Caco-2 (cell line): ENCODE data around the gene CNOT1. TPM values are rescaled to one million over a fixed set of nuclear protein-coding genes. Genes with fewer than 3 reads are reported as not detected.

ENCODE experiments used
- BruUV-seq: library from RNA; stranded (reverse); fragments of 400-500 nt; replicated peaks from 2 replicates; lab custom pipeline; 2021; lab: Mats Ljungman, UMichigan
- CTCF ChIA-PET: fragments of 300-600 bp; sonication (Branson Sonifier 250); formaldehyde crosslinking; loops from one replicate; lab custom pipeline; 2022; ENCODE audit warnings: antibody characterized with exemption; lab: Charles Lee
- POLR2A ChIA-PET: fragments of 300-600 bp; sonication (Branson Sonifier 250); formaldehyde crosslinking; loops from one replicate; lab custom pipeline; 2022; ENCODE audit warnings: antibody characterized with exemption; lab: Charles Lee
- DNase-seq, 2 experiments: peaks; one replicate each; pipeline versions ENCODE4 v3.0.0 to v3.0.0-alpha.2; 2020 to 2022
- H3K27me3 ChIP-seq: replicated peaks from 2 replicates; pipeline ENCODE4 v1.6.0; 2011; ENCODE audit warnings: low read length; ENCODE audit not compliant: control insufficient read depth, insufficient read depth
- H3K36me3 ChIP-seq: 2 replicates; pipeline ENCODE4 v1.5.1; 2011; ENCODE audit warnings: low read length; ENCODE audit not compliant: control insufficient read depth, insufficient read depth
- H3K4me1 ChIP-seq: fragments of 250-450 bp; sonication (Bioruptor Pico); 2 replicates; pipeline ENCODE4 v1.5.1; 2020; ENCODE audit warnings: mild to moderate bottlenecking
- H3K4me3 ChIP-seq: 2 replicates; pipeline ENCODE4 v1.5.1; 2011; ENCODE audit warnings: low read depth, mild to moderate bottlenecking, control low read depth, low read length
- H3K9me3 ChIP-seq: fragments of 250-450 bp; sonication (Bioruptor Pico); 2 replicates; pipeline ENCODE4 v1.5.1; 2020; ENCODE audit warnings: mild to moderate bottlenecking, moderate library complexity
- H3K27ac Mint-ChIP-seq: one replicate; pipeline ENCODE4 v1.8.0; 2022; ENCODE audit warnings: mixed read lengths; ENCODE audit not compliant: unreplicated experiment
- H3K27me3 Mint-ChIP-seq: one replicate; pipeline ENCODE4 v1.8.0; 2022; ENCODE audit warnings: mixed read lengths; ENCODE audit not compliant: insufficient read depth, unreplicated experiment
- H3K36me3 Mint-ChIP-seq: one replicate; pipeline ENCODE4 v1.8.0; 2022; ENCODE audit warnings: mild to moderate bottlenecking, mixed read lengths; ENCODE audit not compliant: insufficient read depth, unreplicated experiment
- H3K4me1 Mint-ChIP-seq: one replicate; pipeline ENCODE4 v1.8.0; 2022; ENCODE audit warnings: low read depth, mixed read lengths; ENCODE audit not compliant: unreplicated experiment
- H3K4me3 Mint-ChIP-seq: one replicate; pipeline ENCODE4 v1.8.0; 2022; ENCODE audit warnings: mild to moderate bottlenecking, moderate library complexity, mixed read lengths; ENCODE audit not compliant: unreplicated experiment
- H3K9me3 Mint-ChIP-seq: one replicate; pipeline ENCODE4 v1.8.0; 2022; ENCODE audit warnings: mixed read lengths; ENCODE audit not compliant: unreplicated experiment
- intact Hi-C: fragments of 100-400 bp; cut with micrococcal nuclease; formaldehyde crosslinking; loops from one replicate; pipeline ENCODE4 v1.10.0; 2022; ENCODE audit not compliant: unreplicated experiment
- total RNA-seq: library from RNA; stranded (reverse); gene quantifications from 2 replicates; pipeline ENCODE4 v1.2.3, GENCODE V29; 2022
- TF ChIP-seq, protein P1 (sequence below), 2 experiments: fragments of 200-600 bp in 1 of 2; IDR thresholded peaks; 1 replicate in 1 of 2; 2 replicates in 1 of 2; pipeline versions ENCODE4 v1.5.1 to v1.8.0; 2011 to 2022; ENCODE audit warnings: antibody characterized with exemption in 1 of 2, control low read depth in 1 of 2, inconsistent platforms in 1 of 2, low read depth in 1 of 2, low read length in 1 of 2, mild to moderate bottlenecking in 1 of 2, moderate library complexity in 1 of 2; ENCODE audit not compliant: insufficient read depth in 1 of 2, severe bottlenecking in 1 of 2, unreplicated experiment in 1 of 2

CNOT1 gene
- total RNA-seq, 1 experiment from 2014 or later: 413 TPM

DNA sequence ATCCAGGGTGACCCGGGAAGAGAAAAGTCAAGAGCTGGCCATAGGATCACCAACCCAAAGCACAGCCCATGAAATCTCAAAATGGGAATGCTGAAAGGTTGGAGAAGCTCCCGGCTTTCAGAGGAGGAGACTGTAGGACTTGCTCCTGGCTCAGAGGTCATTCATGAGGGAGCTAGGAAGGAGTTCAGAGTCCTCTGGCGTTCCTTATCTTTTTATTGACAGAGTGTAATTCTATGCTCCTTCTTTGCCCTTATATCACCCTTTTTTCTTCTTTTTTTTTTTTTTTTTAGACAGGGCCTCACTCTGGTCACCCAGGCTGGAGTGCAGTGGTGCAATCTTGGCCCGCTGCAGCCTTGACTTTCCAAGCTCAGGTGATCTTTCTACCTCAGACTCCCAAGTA, 27.3 kb upstream of the CNOT1 start:
- Histone ChIP-seq H3K9me3 (no peaks in the 10 kb centered on the region), H3K27me3 (no peaks in the 10 kb centered on the region), H3K4me3 (no peak overlapping the region), H3K4me1 (peaks cover 45% of the 10 kb centered on the region), H3K36me3 (no peaks in the 10 kb centered on the region)
- Mint-ChIP-seq H3K4me3 (peak overlapping the region; percentile 3), H3K4me1 (peaks cover 18% of the 10 kb centered on the region), H3K27me3 (no peaks in the 10 kb centered on the region), H3K36me3 (no peaks in the 10 kb centered on the region), H3K9me3 (no peaks in the 10 kb centered on the region), H3K27ac (no peak overlapping the region)
- intact Hi-C loops: no loop called here
- ChIA-PET CTCF (interaction anchor here (0.6 to 1.3 kb wide), 4 partner anchors 22 to 211 kb away, joined by 3 to 4 read pairs (median 4); no protein-coding TSS in a partner anchor), POLR2A (interaction anchor here (0.6 to 0.8 kb wide), 2 partner anchors 23 to 141 kb away, joined by 3 to 11 read pairs; partner anchors contain the start of gene SETD6)
- peak; percentile 25 to 61 for DNase-seq
- TF ChIP-seq, protein P1, sequence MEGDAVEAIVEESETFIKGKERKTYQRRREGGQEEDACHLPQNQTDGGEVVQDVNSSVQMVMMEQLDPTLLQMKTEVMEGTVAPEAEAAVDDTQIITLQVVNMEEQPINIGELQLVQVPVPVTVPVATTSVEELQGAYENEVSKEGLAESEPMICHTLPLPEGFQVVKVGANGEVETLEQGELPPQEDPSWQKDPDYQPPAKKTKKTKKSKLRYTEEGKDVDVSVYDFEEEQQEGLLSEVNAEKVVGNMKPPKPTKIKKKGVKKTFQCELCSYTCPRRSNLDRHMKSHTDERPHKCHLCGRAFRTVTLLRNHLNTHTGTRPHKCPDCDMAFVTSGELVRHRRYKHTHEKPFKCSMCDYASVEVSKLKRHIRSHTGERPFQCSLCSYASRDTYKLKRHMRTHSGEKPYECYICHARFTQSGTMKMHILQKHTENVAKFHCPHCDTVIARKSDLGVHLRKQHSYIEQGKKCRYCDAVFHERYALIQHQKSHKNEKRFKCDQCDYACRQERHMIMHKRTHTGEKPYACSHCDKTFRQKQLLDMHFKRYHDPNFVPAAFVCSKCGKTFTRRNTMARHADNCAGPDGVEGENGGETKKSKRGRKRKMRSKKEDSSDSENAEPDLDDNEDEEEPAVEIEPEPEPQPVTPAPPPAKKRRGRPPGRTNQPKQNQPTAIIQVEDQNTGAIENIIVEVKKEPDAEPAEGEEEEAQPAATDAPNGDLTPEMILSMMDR (IDR thresholded peaks at IDR 0.05; ENCODE audit: insufficient read depth in 1 of 2, low read depth in 1 of 2, low read length in 1 of 2, severe bottlenecking in 1 of 2, unreplicated experiment in 1 of 2): no peak
- BruUV-seq: no TSS peak

DNA sequence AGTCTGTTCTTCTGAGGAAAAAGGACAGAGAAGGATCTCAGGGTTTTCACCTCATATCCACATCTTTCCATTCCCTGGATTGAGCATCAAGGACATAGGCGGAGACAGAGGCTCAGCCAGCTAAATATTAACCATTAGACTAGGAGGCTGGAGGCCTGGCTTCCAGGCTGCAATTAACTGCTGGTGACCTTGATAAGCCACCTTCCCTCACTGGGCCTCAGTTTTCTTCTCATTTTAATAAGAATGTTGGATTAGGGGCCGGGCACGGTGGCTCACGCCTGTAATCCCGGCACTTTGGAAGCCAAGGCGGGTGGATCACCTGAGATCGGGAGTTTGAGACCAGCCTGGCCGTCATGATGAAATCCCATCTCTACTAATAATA, 25.6 kb upstream of the CNOT1 start:
- intact Hi-C loops: no loop called here
- TF ChIP-seq, protein P1 (IDR thresholded peaks at IDR 0.05; ENCODE audit: insufficient read depth in 1 of 2, low read depth in 1 of 2, low read length in 1 of 2, severe bottlenecking in 1 of 2, unreplicated experiment in 1 of 2): no peak
- Mint-ChIP-seq H3K4me3 (no peak overlapping the region), H3K27me3 (no peaks in the 10 kb centered on the region), H3K4me1 (peaks cover 18% of the 10 kb centered on the region), H3K27ac (no peak overlapping the region), H3K36me3 (no peaks in the 10 kb centered on the region), H3K9me3 (no peaks in the 10 kb centered on the region)
- ChIA-PET POLR2A (interaction anchor here (0.7 kb wide), 1 partner anchor 1806 kb away, joined by 3 read pairs; no protein-coding TSS in a partner anchor), CTCF (interaction anchor here (0.8 to 1.1 kb wide), 3 partner anchors 15 to 143 kb away, joined by 3 to 5 read pairs (median 3); no protein-coding TSS in a partner anchor)
- no TSS peak for BruUV-seq
- peak in 1 of 2 experiments; percentile 32 for DNase-seq
- Histone ChIP-seq H3K4me1 (peaks cover 45% of the 10 kb centered on the region), H3K36me3 (no peaks in the 10 kb centered on the region), H3K9me3 (no peaks in the 10 kb centered on the region), H3K4me3 (no peak overlapping the region), H3K27me3 (no peaks in the 10 kb centered on the region)

DNA sequence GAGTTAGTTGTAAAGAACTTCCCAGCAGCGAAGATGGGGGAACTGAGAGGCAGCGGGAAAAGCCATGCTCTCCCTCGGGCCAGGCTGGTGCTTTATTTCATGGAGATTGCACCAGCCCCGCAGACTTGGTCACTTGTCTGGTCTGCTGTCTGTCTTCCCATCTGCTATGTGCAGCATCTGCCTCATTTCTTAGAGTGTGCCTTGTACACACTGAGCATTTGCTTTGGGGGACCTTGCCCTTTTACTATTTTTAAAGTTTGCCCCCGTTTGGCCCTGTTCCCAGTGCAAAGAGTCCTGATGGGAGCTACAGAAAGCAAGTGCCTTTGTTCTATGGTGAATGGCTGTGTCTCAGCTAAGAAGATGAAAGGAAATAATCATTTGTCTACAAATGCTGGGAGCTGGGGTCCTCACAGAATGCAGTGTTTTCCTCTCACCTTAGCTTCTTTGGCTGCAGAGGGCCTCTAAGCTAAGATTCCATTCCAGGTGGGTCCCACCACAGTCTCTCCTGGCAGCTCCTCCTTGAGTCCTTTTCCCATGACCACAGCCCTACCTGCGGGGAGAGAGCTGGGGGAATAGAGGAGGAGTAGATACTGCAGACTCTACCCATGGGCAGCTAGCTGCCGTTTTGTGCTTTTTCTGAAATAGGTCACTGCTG, 25.1 kb upstream of the CNOT1 start:
- Mint-ChIP-seq H3K4me1 (peaks cover 18% of the 10 kb centered on the region), H3K9me3 (no peaks in the 10 kb centered on the region), H3K4me3 (no peak overlapping the region), H3K27me3 (no peaks in the 10 kb centered on the region), H3K27ac (no peak overlapping the region), H3K36me3 (no peaks in the 10 kb centered on the region)
- intact Hi-C loops: no loop called here
- Histone ChIP-seq H3K4me1 (peaks cover 45% of the 10 kb centered on the region), H3K9me3 (no peaks in the 10 kb centered on the region), H3K36me3 (no peaks in the 10 kb centered on the region), H3K27me3 (no peaks in the 10 kb centered on the region), H3K4me3 (no peak overlapping the region)
- peak in 1 of 2 experiments; percentile 23 for DNase-seq
- ChIA-PET POLR2A (interaction anchor here (0.7 kb wide), 1 partner anchor 1806 kb away, joined by 3 read pairs; no protein-coding TSS in a partner anchor), CTCF (interaction anchor here (0.8 to 1.1 kb wide), 3 partner anchors 15 to 143 kb away, joined by 3 to 5 read pairs (median 3); no protein-coding TSS in a partner anchor)
- TF ChIP-seq, protein P1 (IDR thresholded peaks at IDR 0.05; ENCODE audit: insufficient read depth in 1 of 2, low read depth in 1 of 2, low read length in 1 of 2, severe bottlenecking in 1 of 2, unreplicated experiment in 1 of 2): no peak
- no TSS peak for BruUV-seq
